Measurements from ENCODE around the gene COPZ1. TPM values are rescaled to one million over a fixed set of nuclear protein-coding genes. Genes with fewer than 3 reads are reported as not detected.
"Not testable (repeated sequence)": the region's sequence is repeated elsewhere in the genome, so short reads cannot be mapped to it uniquely, and the experiment has no call there.

Gene COPZ1
- total RNA-seq, 1 donor from 2014 or later: 130 TPM

GRCh38 chr12:54292083-54292930 lies 32.6 kb upstream of the COPZ1 start:
- peak; percentile 24 for ATAC-seq
- no peak for DNase-seq (ENCODE audit: missing footprints)
- intact Hi-C loops (cut with DNase I): no loop called here

- DNase-seq (ENCODE audit: missing footprints): no peak
- intact Hi-C loops (cut with DNase I): no loop called here
- ATAC-seq: no peak
Measured at GRCh38 chr12:54292931-54293241, 32.0 kb upstream of the COPZ1 start.

- intact Hi-C loops (cut with DNase I): loop anchor here (2.0 kb wide), 1 partner anchor 66 kb away; no protein-coding TSS in a partner anchor
- ATAC-seq (peak; percentile 48), DNase-seq (ENCODE audit: missing footprints) (peak; percentile 80)
Measured at GRCh38 chr12:54294152-54294952, 30.6 kb upstream of the COPZ1 start.

GRCh38 chr12:54294953-54295566 lies 29.9 kb upstream of the COPZ1 start:
- no peak for ATAC-seq
- no peak for DNase-seq (ENCODE audit: missing footprints)
- intact Hi-C loops (cut with DNase I): loop anchor here (2.0 kb wide), 1 partner anchor 66 kb away; no protein-coding TSS in a partner anchor

GRCh38 chr12:54296393-54297099 lies 28.4 kb upstream of the COPZ1 start:
- intact Hi-C loops (cut with DNase I): no loop called here
- ATAC-seq (no peak), DNase-seq (ENCODE audit: missing footprints) (no peak)

- no peak for DNase-seq (ENCODE audit: missing footprints)
- ATAC-seq: no peak
- intact Hi-C loops (cut with DNase I): loop anchor here (1.0 kb wide), 1 partner anchor 21 kb away; no protein-coding TSS in a partner anchor
Measured at GRCh38 chr12:54298904-54299303, 26.0 kb upstream of the COPZ1 start.

GRCh38 chr12:54299515-54300224 lies 25.3 kb upstream of the COPZ1 start:
- DNase-seq (ENCODE audit: missing footprints): no peak
- ATAC-seq: no peak
- intact Hi-C loops (cut with DNase I): loop anchor here (1.0 kb wide), 1 partner anchor 21 kb away; no protein-coding TSS in a partner anchor

GRCh38 chr12:54300225-54300731 lies 24.7 kb upstream of the COPZ1 start:
- ATAC-seq: no peak
- intact Hi-C loops (cut with DNase I): no loop called here
- no peak for DNase-seq (ENCODE audit: missing footprints)

GRCh38 chr12:54300732-54301427 lies 24.1 kb upstream of the COPZ1 start, which contains the start of gene NFE2:
Gene NFE2 (minus strand): TSS chr12:54301015. CDS start chr12:54295248, 5,767 bp downstream.
- intact Hi-C loops (cut with DNase I): no loop called here
- peak; percentile 54 for ATAC-seq
- peak; percentile 88 for DNase-seq (ENCODE audit: missing footprints)

GRCh38 chr12:54301428-54302048 lies 23.4 kb upstream of the COPZ1 start:
- intact Hi-C loops (cut with DNase I): no loop called here
- DNase-seq (ENCODE audit: missing footprints) (no peak), ATAC-seq (no peak)

- intact Hi-C loops (cut with DNase I): no loop called here
- DNase-seq (ENCODE audit: missing footprints) (no peak), ATAC-seq (no peak)
Measured at GRCh38 chr12:54303640-54304039, 21.3 kb upstream of the COPZ1 start.

- intact Hi-C loops (cut with DNase I): no loop called here
- DNase-seq (ENCODE audit: missing footprints) (peak; percentile 90), ATAC-seq (peak; percentile 79)
Measured at GRCh38 chr12:54304187-54304810, 20.6 kb upstream of the COPZ1 start.

- ATAC-seq (peak; percentile 74), DNase-seq (ENCODE audit: missing footprints) (peak; percentile 95)
- intact Hi-C loops (cut with DNase I): no loop called here
Measured at GRCh38 chr12:54306925-54307741, 17.8 kb upstream of the COPZ1 start.

- intact Hi-C loops (cut with DNase I): no loop called here
- ATAC-seq (no peak), DNase-seq (ENCODE audit: missing footprints) (no peak)
Measured at GRCh38 chr12:54311051-54311450, 13.9 kb upstream of the COPZ1 start.

GRCh38 chr12:54312309-54312708 lies 12.6 kb upstream of the COPZ1 start:
- intact Hi-C loops (cut with DNase I); DNase-seq (ENCODE audit: missing footprints); ATAC-seq: not testable (repeated sequence)

- DNase-seq (ENCODE audit: missing footprints): no peak
- intact Hi-C loops (cut with DNase I): no loop called here
- ATAC-seq: no peak
Measured at GRCh38 chr12:54321363-54321762, 3.6 kb upstream of the COPZ1 start.

Data from Right ventricle myocardium inferior (tissue), 1 donor.